SJSA1 (cell line): ENCODE measurements around the gene KCNAB1. TPM values are rescaled to one million over a fixed set of nuclear protein-coding genes. Genes with fewer than 3 reads are reported as not detected.
"Not testable (repeated sequence)": the region's sequence is repeated elsewhere in the genome, so short reads cannot be mapped to it uniquely, and the experiment has no call there.

Experiments used
- DNase-seq, 2 experiments: peaks; one replicate each; pipeline ENCODE4 v3.0.0-alpha.2; 2015 to 2020; ENCODE audit warnings: low spot score in 2 of 2, low read depth in 1 of 2
- H3K27ac ChIP-seq: fragments of 250-450 bp; sonication (Bioruptor Pico); 2 replicates; pipeline ENCODE4 v1.5.1; 2020; ENCODE audit warnings: mild to moderate bottlenecking, moderate library complexity
- H3K27me3 ChIP-seq: fragments of 250-450 bp; sonication (Bioruptor Pico); replicated peaks from 2 replicates; pipeline ENCODE4 v1.5.1; 2020; ENCODE audit warnings: mild to moderate bottlenecking, moderate library complexity
- H3K36me3 ChIP-seq: fragments of 250-450 bp; sonication (Bioruptor Pico); 2 replicates; pipeline ENCODE4 v1.5.1; 2020; ENCODE audit warnings: mild to moderate bottlenecking
- H3K4me1 ChIP-seq: fragments of 250-450 bp; sonication (Bioruptor Pico); replicated peaks from 2 replicates; pipeline ENCODE4 v1.6.1; 2021; ENCODE audit warnings: mild to moderate bottlenecking
- H3K4me3 ChIP-seq: fragments of 250-450 bp; sonication (Bioruptor Pico); 2 replicates; pipeline ENCODE4 v1.5.1; 2020; ENCODE audit warnings: mild to moderate bottlenecking
- H3K9me3 ChIP-seq: fragments of 250-450 bp; sonication (Bioruptor Pico); replicated peaks from 2 replicates; pipeline ENCODE4 v1.5.1; 2020; ENCODE audit warnings: mild to moderate bottlenecking
- total RNA-seq: library from RNA; depleted of rRNA; stranded (reverse); fragments of >200 nt; shearing (Covaris generic); gene quantifications from 2 replicates; pipeline ENCODE4 v1.2.3, GENCODE V29; 2014

KCNAB1 gene
- total RNA-seq, 1 experiment from 2014 or later, result 1.6 TPM

GRCh38 chr3:156562486-156562885 lies 442.1 kb downstream of the KCNAB1 start:
- H3K4me3 ChIP-seq, H3K27me3 ChIP-seq, H3K9me3 ChIP-seq, H3K36me3 ChIP-seq, H3K4me1 ChIP-seq, DNase-seq, H3K27ac ChIP-seq: not testable (repeated sequence)

- Histone ChIP-seq H3K9me3 (0 out of 2 replicates have a peak, but pooled peaks cover 2% of the 10 kb centered on the region), H3K4me1 (no peaks in the 10 kb centered on the region), H3K4me3 (no peak overlapping the region), H3K36me3 (no peaks in the 10 kb centered on the region), H3K27me3 (no peaks in the 10 kb centered on the region), H3K27ac (no peak overlapping the region)
- no peak for DNase-seq
Measured at GRCh38 chr3:156563900-156564682, 443.7 kb downstream of the KCNAB1 start.

GRCh38 chr3:156569016-156569415 lies 448.6 kb downstream of the KCNAB1 start:
- H3K27ac ChIP-seq, H3K27me3 ChIP-seq, H3K36me3 ChIP-seq, H3K4me3 ChIP-seq, DNase-seq, H3K9me3 ChIP-seq, H3K4me1 ChIP-seq: not testable (repeated sequence)

- H3K9me3 ChIP-seq, H3K36me3 ChIP-seq, H3K27ac ChIP-seq, H3K27me3 ChIP-seq, H3K4me3 ChIP-seq, DNase-seq, H3K4me1 ChIP-seq: not testable (repeated sequence)
Measured at GRCh38 chr3:156569881-156570280, 449.5 kb downstream of the KCNAB1 start.

- H3K4me1 ChIP-seq, result no peaks in the 10 kb centered on the region
- H3K36me3 ChIP-seq, result no peaks in the 10 kb centered on the region
- no peak overlapping the region for H3K27ac ChIP-seq
- no peaks in the 10 kb centered on the region for H3K27me3 ChIP-seq
- no peak for DNase-seq
- H3K9me3 ChIP-seq, result no peaks in the 10 kb centered on the region
- H3K4me3 ChIP-seq, result no peak overlapping the region
Measured at GRCh38 chr3:156575641-156576040, 455.3 kb downstream of the KCNAB1 start.

GRCh38 chr3:156576051-156576450 lies 455.7 kb downstream of the KCNAB1 start:
- Histone ChIP-seq H3K9me3 (no peaks in the 10 kb centered on the region), H3K27ac (no peak overlapping the region)
- no peak for DNase-seq

GRCh38 chr3:156576651-156577348 lies 456.4 kb downstream of the KCNAB1 start:
- Histone ChIP-seq H3K4me1 (no peaks in the 10 kb centered on the region), H3K9me3 (no peaks in the 10 kb centered on the region), H3K27me3 (no peaks in the 10 kb centered on the region), H3K27ac (no peak overlapping the region), H3K36me3 (no peaks in the 10 kb centered on the region), H3K4me3 (no peak overlapping the region)
- DNase-seq, result no peak

More at GRCh38 chr3:156576051-156576450, 455.7 kb downstream of the KCNAB1 start:
- no peaks in the 10 kb centered on the region for H3K27me3 ChIP-seq
- H3K4me1 ChIP-seq, result no peaks in the 10 kb centered on the region
- H3K4me3 ChIP-seq, result no peak overlapping the region
- H3K36me3 ChIP-seq, result no peaks in the 10 kb centered on the region

- no peak overlapping the region for H3K4me3 ChIP-seq
- no peaks in the 10 kb centered on the region for H3K4me1 ChIP-seq
- no peaks in the 10 kb centered on the region for H3K9me3 ChIP-seq
- no peak for DNase-seq
- no peaks in the 10 kb centered on the region for H3K36me3 ChIP-seq
- no peak overlapping the region for H3K27ac ChIP-seq
- no peaks in the 10 kb centered on the region for H3K27me3 ChIP-seq
Measured at GRCh38 chr3:156577736-156578135, 457.4 kb downstream of the KCNAB1 start.

GRCh38 chr3:156579427-156579851 lies 459.1 kb downstream of the KCNAB1 start:
- Histone ChIP-seq H3K9me3 (no peaks in the 10 kb centered on the region), H3K4me1 (no peaks in the 10 kb centered on the region), H3K36me3 (no peaks in the 10 kb centered on the region), H3K27ac (no peak overlapping the region), H3K27me3 (no peaks in the 10 kb centered on the region), H3K4me3 (no peak overlapping the region)
- no peak for DNase-seq

GRCh38 chr3:156581033-156581432 lies 460.7 kb downstream of the KCNAB1 start:
- Histone ChIP-seq H3K9me3 (no peaks in the 10 kb centered on the region), H3K27me3 (no peaks in the 10 kb centered on the region), H3K27ac (no peak overlapping the region), H3K4me3 (no peak overlapping the region), H3K36me3 (no peaks in the 10 kb centered on the region), H3K4me1 (no peaks in the 10 kb centered on the region)
- no peak for DNase-seq

GRCh38 chr3:156581954-156582353 lies 461.6 kb downstream of the KCNAB1 start:
- DNase-seq, result no peak
- Histone ChIP-seq H3K27me3 (no peaks in the 10 kb centered on the region), H3K9me3 (no peaks in the 10 kb centered on the region), H3K27ac (no peak overlapping the region), H3K4me3 (no peak overlapping the region), H3K36me3 (no peaks in the 10 kb centered on the region), H3K4me1 (no peaks in the 10 kb centered on the region)

- H3K27me3 ChIP-seq, result no peaks in the 10 kb centered on the region
- H3K4me1 ChIP-seq, result no peaks in the 10 kb centered on the region
- H3K9me3 ChIP-seq, result no peaks in the 10 kb centered on the region
- no peak for DNase-seq
- no peaks in the 10 kb centered on the region for H3K36me3 ChIP-seq
- no peak overlapping the region for H3K4me3 ChIP-seq
- no peak overlapping the region for H3K27ac ChIP-seq
Measured at GRCh38 chr3:156582532-156583183, 462.3 kb downstream of the KCNAB1 start.

GRCh38 chr3:156583469-156583868 lies 463.1 kb downstream of the KCNAB1 start:
- Histone ChIP-seq H3K36me3 (no peaks in the 10 kb centered on the region), H3K4me3 (no peak overlapping the region), H3K27me3 (no peaks in the 10 kb centered on the region), H3K27ac (no peak overlapping the region), H3K4me1 (no peaks in the 10 kb centered on the region), H3K9me3 (no peaks in the 10 kb centered on the region)
- DNase-seq, result no peak
